K562 (cell line): ENCODE data around the gene CD320. TPM values are rescaled to one million over a fixed set of nuclear protein-coding genes. Genes with fewer than 3 reads are reported as not detected.

Source experiments
- AFF4 ChIP-seq: sonication (generic); formaldehyde crosslinking; IDR thresholded peaks from 2 replicates; pipeline ENCODE4 v1.8.0; 2023; ENCODE audit warnings: mild to moderate bottlenecking, missing genetic modification reagents
- BRD4 ChIP-seq: fragments of 200-600 bp; sonication (generic); IDR thresholded peaks from 2 replicates; pipeline ENCODE4 v1.6.1; 2017; ENCODE audit warnings: inconsistent platforms
- CHCHD3 ChIP-seq: fragments of 250-450 bp; sonication (Bioruptor Pico); IDR thresholded peaks from 2 replicates; pipeline ENCODE4 v2.1.2; 2022; ENCODE audit warnings: mild to moderate bottlenecking
- CHD4 ChIP-seq: fragments of 200-600 bp; sonication (generic); IDR thresholded peaks from 3 replicates; pipeline ENCODE4 v1.6.1; 2012; ENCODE audit warnings: low read depth, mild to moderate bottlenecking, mixed read lengths, low read length, inconsistent platforms; ENCODE audit not compliant: insufficient read depth, insufficient replicate concordance, poor library complexity, severe bottlenecking
- EGR1 ChIP-seq: fragments of 450-650 bp; conservative IDR thresholded peaks from 2 replicates; pipeline ENCODE4 v1.6.1; 2017; ENCODE audit warnings: mild to moderate bottlenecking
- FUS ChIP-seq: fragments of 200-400 bp; formaldehyde crosslinking; optimal IDR thresholded peaks from 2 replicates; pipeline ENCODE3; 2017; ENCODE audit warnings: low read depth, low read length
- KAT2B ChIP-seq: IDR thresholded peaks from one replicate; pipeline ENCODE4 v1.6.1; 2012; ENCODE audit warnings: low read depth, mild to moderate bottlenecking, control low read depth, inconsistent platforms, low read length, moderate library complexity
- NFIC ChIP-seq: fragments of 450-650 bp; IDR thresholded peaks from 2 replicates; pipeline ENCODE4 v1.6.1; 2017; ENCODE audit warnings: mild to moderate bottlenecking, inconsistent platforms
- TFAP4 ChIP-seq: sonication (generic); formaldehyde crosslinking; IDR thresholded peaks from 2 replicates; pipeline ENCODE4 v1.8.0; 2022; ENCODE audit warnings: missing genetic modification reagents, mild to moderate bottlenecking, moderate library complexity, borderline replicate concordance
- THRA ChIP-seq: fragments of 450-650 bp; IDR thresholded peaks from 2 replicates; pipeline ENCODE4 v1.6.1; 2017; ENCODE audit warnings: mild to moderate bottlenecking, moderate library complexity
- ZNF280B ChIP-seq: fragments of 250-450 bp; sonication (Bioruptor Pico); IDR thresholded peaks from 2 replicates; pipeline ENCODE4 v1.5.1; 2021; ENCODE audit warnings: mild to moderate bottlenecking
- ZNF512 ChIP-seq: IDR thresholded peaks from 2 replicates; pipeline ENCODE4 v1.6.1; 2016; ENCODE audit warnings: missing genetic modification characterization, missing compliant biosample characterization
- ZNF518B ChIP-seq: fragments of 250-450 bp; sonication (Bioruptor Pico); IDR thresholded peaks from 2 replicates; pipeline ENCODE4 v1.5.0; 2021; ENCODE audit warnings: mild to moderate bottlenecking, moderate library complexity
- ZNF668 ChIP-seq: fragments of 250-450 bp; sonication (Bioruptor Pico); IDR thresholded peaks from 2 replicates; pipeline ENCODE4 v1.8.0; 2022; ENCODE audit warnings: mild to moderate bottlenecking, inconsistent platforms
- polyA plus RNA-seq, 8 experiments: library from polyadenylated mRNA; depleted of rRNA in 4 of 8; stranded (reverse) in 5 of 8; unstranded in 3 of 8; fragments of >200 nt; fragmentation: Nextera tagmentation in 2 of 8; fragmentation: Illumina TruSeq in 1 of 8; extraction: Ambion mirVana in 2 of 8; extraction: Trizol in 1 of 8; gene quantifications; 2 replicates each; pipeline versions ENCODE4 v1.2.1 to v1.2.3, GENCODE V29; 2011 to 2014; ENCODE audit warnings: inconsistent platforms in 1 of 8, missing spikeins in 1 of 8
- total RNA-seq, 7 experiments: library from RNA; depleted of rRNA in 6 of 7; stranded (reverse); fragments of >200 nt in 6 of 7; fragmentation: Illumina TruSeq in 2 of 7; extraction: Trizol in 2 of 7; gene quantifications; 2 replicates each; pipeline versions ENCODE4 v1.2.1 to v1.2.3, GENCODE V29; 2011 to 2021; ENCODE audit warnings: low replicate concordance in 1 of 7

CD320 gene
- total and polyA plus RNA-seq, 9 of the 15 experiments (the other 6 are each of a cell fraction or from before 2014, with no cell fraction given): 0.45 to 94.5 (median 34.4) TPM

GRCh38 chr19:8355631-8356402 lies 47.7 kb upstream of the CD320 start (continued):
- no peak for TF ChIP-seq THRA
- TF ChIP-seq AFF4 (CRISPR knock-in tag): no peak
- TF ChIP-seq CHCHD3 (CRISPR knock-in tag): no peak
- TF ChIP-seq ZNF280B (CRISPR knock-in tag): no peak
- peak; percentile 83 for TF ChIP-seq EGR1
- TF ChIP-seq CHD4: no peak
- no peak for TF ChIP-seq ZNF518B (CRISPR knock-in tag)
- TF ChIP-seq NFIC: no peak
- TF ChIP-seq ZNF668: no peak
- no peak for TF ChIP-seq BRD4
- TF ChIP-seq TFAP4: peak; percentile 41
- no peak for TF ChIP-seq KAT2B
- no peak for TF ChIP-seq ZNF512
- no peak for TF ChIP-seq FUS
